ENCODE data around the gene LRP1. TPM values are rescaled to one million over a fixed set of nuclear protein-coding genes. Genes with fewer than 3 reads are reported as not detected.

Gene LRP1
- 477 TPM for total RNA-seq

- Histone ChIP-seq H3K27me3 (no peaks in the 10 kb centered on the region), H3K27ac (peak within 1 kb of the TSS; percentile 99), H3K36me3 (no peaks in the 10 kb centered on the region), H3K9me3 (no peaks in the 10 kb centered on the region), H3K4me1 (peaks cover 54% of the 10 kb centered on the region), H3K4me3 (peak within 1 kb of the TSS; percentile 79 to 90)
- TF ChIP-seq POLR2AphosphoS5 (IDR thresholded peaks at IDR 0.05; ENCODE audit: insufficient read depth in 1 of 2, low read depth in 1 of 2) (peak; percentile 8 to 98), POLR2A (IDR thresholded peaks at IDR 0.05) (peak in 1 of 2 donors; percentile 81)
- TF ChIP-seq, protein P1, sequence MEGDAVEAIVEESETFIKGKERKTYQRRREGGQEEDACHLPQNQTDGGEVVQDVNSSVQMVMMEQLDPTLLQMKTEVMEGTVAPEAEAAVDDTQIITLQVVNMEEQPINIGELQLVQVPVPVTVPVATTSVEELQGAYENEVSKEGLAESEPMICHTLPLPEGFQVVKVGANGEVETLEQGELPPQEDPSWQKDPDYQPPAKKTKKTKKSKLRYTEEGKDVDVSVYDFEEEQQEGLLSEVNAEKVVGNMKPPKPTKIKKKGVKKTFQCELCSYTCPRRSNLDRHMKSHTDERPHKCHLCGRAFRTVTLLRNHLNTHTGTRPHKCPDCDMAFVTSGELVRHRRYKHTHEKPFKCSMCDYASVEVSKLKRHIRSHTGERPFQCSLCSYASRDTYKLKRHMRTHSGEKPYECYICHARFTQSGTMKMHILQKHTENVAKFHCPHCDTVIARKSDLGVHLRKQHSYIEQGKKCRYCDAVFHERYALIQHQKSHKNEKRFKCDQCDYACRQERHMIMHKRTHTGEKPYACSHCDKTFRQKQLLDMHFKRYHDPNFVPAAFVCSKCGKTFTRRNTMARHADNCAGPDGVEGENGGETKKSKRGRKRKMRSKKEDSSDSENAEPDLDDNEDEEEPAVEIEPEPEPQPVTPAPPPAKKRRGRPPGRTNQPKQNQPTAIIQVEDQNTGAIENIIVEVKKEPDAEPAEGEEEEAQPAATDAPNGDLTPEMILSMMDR (IDR thresholded peaks at IDR 0.05), result no peak
- peak in 1 of 2 donors; percentile 97 for DNase-seq (ENCODE audit: extremely low spot score in 2 of 2)
- intact Hi-C loops (cut with DNase I), result loop anchor here (2.0 kb wide), 1 partner anchor 47 kb away; no protein-coding TSS in a partner anchor
These were observed at the start of gene LRP1 for GRCh38 chr12:57127726-57128518. TSS of gene LRP1 (plus strand) at chr12:57128483. CDS start at chr12:57128965, 482 bp downstream.

- Histone ChIP-seq H3K27me3 (no peaks in the 10 kb centered on the region), H3K4me3 (peak within 1 kb of the TSS; percentile 62 to 69), H3K4me1 (peaks cover 19% of the 10 kb centered on the region), H3K9me3 (no peaks in the 10 kb centered on the region), H3K27ac (peak within 1 kb of the TSS; percentile 89), H3K36me3 (no peaks in the 10 kb centered on the region)
- TF ChIP-seq POLR2AphosphoS5 (IDR thresholded peaks at IDR 0.05; ENCODE audit: insufficient read depth in 1 of 2, low read depth in 1 of 2), result peak; percentile 85 to 99
- TF ChIP-seq, protein P1 (IDR thresholded peaks at IDR 0.05), result no peak
- TF ChIP-seq POLR2A (IDR thresholded peaks at IDR 0.05), result peak in 1 of 2 donors; percentile 41
- DNase-seq (ENCODE audit: extremely low spot score in 2 of 2), result peak; percentile 99 to 100
- intact Hi-C loops (cut with DNase I), result loop anchor here (10.0 kb wide), 1 partner anchor 96 kb away; no protein-coding TSS in a partner anchor
These were observed 49.5 kb upstream of the LRP1 start, which contains the start of gene NEMP1 for GRCh38 chr12:57078519-57079404. TSS of gene NEMP1 (minus strand) at chr12:57078791. CDS start at chr12:57078745, 46 bp downstream.

DNA sequence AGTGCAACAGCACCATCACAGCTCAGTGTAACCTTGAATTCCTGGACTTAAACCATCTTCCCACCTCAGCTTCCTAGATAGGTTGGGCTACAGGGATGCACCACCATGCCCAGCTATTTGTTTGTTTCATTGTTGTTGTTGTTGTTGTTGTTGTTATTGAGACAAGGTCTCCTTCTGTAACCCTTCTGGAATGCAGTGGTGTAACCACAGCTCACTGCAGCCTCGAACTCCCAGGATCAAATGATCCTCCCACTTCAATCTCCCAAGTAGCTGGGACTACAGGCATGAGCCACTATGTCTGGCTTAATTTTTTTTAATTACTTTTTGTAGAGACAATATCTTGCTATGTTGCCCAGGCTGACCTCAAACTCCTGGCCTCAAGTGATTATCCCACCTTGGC is 48.5 kb upstream of the LRP1 start:
- DNase-seq (ENCODE audit: extremely low spot score in 2 of 2), result no peak
- intact Hi-C loops (cut with DNase I), result loop anchor here (10.0 kb wide), 1 partner anchor 95 kb away; no protein-coding TSS in a partner anchor

GRCh38 chr12:57080855-57081254 is 47.4 kb upstream of the LRP1 start:
- Histone ChIP-seq H3K4me3 (no peak overlapping the region), H3K36me3 (no peaks in the 10 kb centered on the region), H3K27me3 (no peaks in the 10 kb centered on the region), H3K27ac (no peak overlapping the region), H3K9me3 (no peaks in the 10 kb centered on the region), H3K4me1 (peaks cover 31% of the 10 kb centered on the region)
- TF ChIP-seq POLR2AphosphoS5 (IDR thresholded peaks at IDR 0.05; ENCODE audit: insufficient read depth in 1 of 2, low read depth in 1 of 2), result no peak
- TF ChIP-seq, protein P1 (IDR thresholded peaks at IDR 0.05), result no peak
- no peak for TF ChIP-seq POLR2A (IDR thresholded peaks at IDR 0.05)
- intact Hi-C loops (cut with DNase I), result no loop called here
- DNase-seq (ENCODE audit: extremely low spot score in 2 of 2), result no peak

More for the DNA sequence above, 48.5 kb upstream of the LRP1 start:
- H3K36me3 ChIP-seq, result no peaks in the 10 kb centered on the region
- peaks cover 21% of the 10 kb centered on the region for H3K4me1 ChIP-seq
- TF ChIP-seq, protein P1 (IDR thresholded peaks at IDR 0.05), result no peak
- TF ChIP-seq POLR2AphosphoS5 (IDR thresholded peaks at IDR 0.05; ENCODE audit: insufficient read depth in 1 of 2, low read depth in 1 of 2) (no peak), POLR2A (IDR thresholded peaks at IDR 0.05) (no peak)
- H3K27me3 ChIP-seq, result no peaks in the 10 kb centered on the region
- H3K9me3 ChIP-seq, result no peaks in the 10 kb centered on the region
- H3K4me3 ChIP-seq, result no peak overlapping the region
- peak overlapping the region; percentile 89 for H3K27ac ChIP-seq

Measured in vagina (tissue), 2 donors.